Uterus (tissue), 4 donors: ENCODE results near the gene ARHGAP4. TPM values are rescaled to one million over a fixed set of nuclear protein-coding genes. Genes with fewer than 3 reads are reported as not detected.

Experiments
- DNase-seq, 2 donors: peaks; one replicate each; pipeline ENCODE4 v3.0.0-alpha.2; 2019 to 2020
- H3K27ac ChIP-seq, 2 donors: fragments of 200-600 bp; sonication (generic); 1 replicate in 1 of 2; 2 replicates in 1 of 2; pipeline ENCODE4 v1.5.1; 2016 to 2018
- H3K27me3 ChIP-seq, 2 donors: fragments of 200-600 bp; sonication (generic); one replicate each; pipeline ENCODE4 v1.5.1; 2018 to 2019; ENCODE audit warnings: control low read depth in 1 of 2
- H3K36me3 ChIP-seq, 2 donors: fragments of 200-600 bp; sonication (generic); one replicate each; pipeline ENCODE4 v1.5.1; 2019; ENCODE audit warnings: control low read depth in 1 of 2
- H3K4me1 ChIP-seq, 2 donors: fragments of 200-600 bp; sonication (generic); one replicate each; pipeline ENCODE4 v1.5.1; 2018 to 2019; ENCODE audit warnings: control low read depth in 1 of 2
- H3K4me3 ChIP-seq, 2 donors: fragments of 200-600 bp; sonication (generic); 1 replicate in 1 of 2; 2 replicates in 1 of 2; pipeline ENCODE4 v1.5.1; 2018 to 2019; ENCODE audit warnings: mild to moderate bottlenecking in 1 of 2
- H3K9me3 ChIP-seq, 2 donors: fragments of 200-600 bp; sonication (generic); one replicate each; pipeline ENCODE4 v1.5.1; 2019; ENCODE audit warnings: control low read depth in 1 of 2
- POLR2A ChIP-seq, 2 donors: fragments of 450-650 bp; IDR thresholded peaks; one replicate each; pipeline ENCODE4 v1.6.1; 2016; ENCODE audit warnings: antibody characterized with exemption in 2 of 2, mild to moderate bottlenecking in 1 of 2, moderate library complexity in 1 of 2
- intact Hi-C: fragments of 100-400 bp; cut with DNase I; formaldehyde crosslinking; loops from one replicate; pipeline ENCODE4 v1.15.1; 2023; ENCODE audit warnings: low total_unique reads
- total RNA-seq, 4 donors: library from RNA; depleted of rRNA in 3 of 4; stranded (reverse); fragments of >200 nt in 3 of 4; gene quantifications; one replicate each; pipeline versions ENCODE4 v1.1.0 to v1.2.4, GENCODE V29; 2014 to 2023
- TF ChIP-seq, protein P1 (sequence below), 4 experiments: fragments of 200-600 bp in 2 of 4; fragments of 450-650 bp in 2 of 4; sonication (generic) in 2 of 4; IDR thresholded peaks; one replicate each; pipeline ENCODE4 v1.5.1; 2016 to 2019; ENCODE audit warnings: antibody characterized with exemption in 4 of 4, mild to moderate bottlenecking in 2 of 4, moderate library complexity in 1 of 4
- donor health status: DM: yes; HTN: yes; CAD: no.

ARHGAP4 gene
- total RNA-seq, 4 donors from 2014 or later = 5.1 to 28.3 (median 15.8) TPM

DNA sequence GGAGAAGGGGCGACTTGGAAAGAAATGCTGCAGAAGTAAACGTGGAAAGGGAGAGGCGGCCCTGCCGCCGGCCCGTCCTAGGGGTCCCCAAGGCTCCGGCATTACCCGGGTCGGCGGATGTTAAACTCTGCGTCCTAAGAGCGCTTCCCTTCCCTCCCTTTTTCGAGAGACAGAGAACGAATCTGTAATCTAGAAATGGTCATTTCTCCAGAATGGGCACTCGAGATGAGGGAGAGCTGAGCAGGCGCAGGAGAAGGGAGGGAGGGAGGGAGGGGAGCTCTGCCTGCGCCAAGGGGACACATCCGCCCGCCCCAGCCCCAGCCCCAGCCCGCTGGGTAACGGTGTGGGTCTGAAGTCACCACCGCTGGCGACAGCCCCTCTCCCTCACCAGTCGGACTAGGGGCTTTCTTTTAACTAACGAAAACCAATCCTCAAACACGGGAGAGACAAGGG lies 43.9 kb upstream of the ARHGAP4 start:
- Histone ChIP-seq H3K27ac (peak overlapping the region; percentile 99), H3K4me1 (peaks cover 0 to 5% of the 10 kb centered on the region in 2 donors), H3K4me3 (peak overlapping the region; percentile 52 to 96), H3K36me3 (no peaks in the 10 kb centered on the region), H3K27me3 (no peaks in the 10 kb centered on the region), H3K9me3 (no peaks in the 10 kb centered on the region)
- intact Hi-C loops = no loop called here
- DNase-seq = peak in 1 of 2 donors; percentile 46
- no peak for TF ChIP-seq POLR2A (IDR thresholded peaks at IDR 0.05)
- TF ChIP-seq, protein P1, sequence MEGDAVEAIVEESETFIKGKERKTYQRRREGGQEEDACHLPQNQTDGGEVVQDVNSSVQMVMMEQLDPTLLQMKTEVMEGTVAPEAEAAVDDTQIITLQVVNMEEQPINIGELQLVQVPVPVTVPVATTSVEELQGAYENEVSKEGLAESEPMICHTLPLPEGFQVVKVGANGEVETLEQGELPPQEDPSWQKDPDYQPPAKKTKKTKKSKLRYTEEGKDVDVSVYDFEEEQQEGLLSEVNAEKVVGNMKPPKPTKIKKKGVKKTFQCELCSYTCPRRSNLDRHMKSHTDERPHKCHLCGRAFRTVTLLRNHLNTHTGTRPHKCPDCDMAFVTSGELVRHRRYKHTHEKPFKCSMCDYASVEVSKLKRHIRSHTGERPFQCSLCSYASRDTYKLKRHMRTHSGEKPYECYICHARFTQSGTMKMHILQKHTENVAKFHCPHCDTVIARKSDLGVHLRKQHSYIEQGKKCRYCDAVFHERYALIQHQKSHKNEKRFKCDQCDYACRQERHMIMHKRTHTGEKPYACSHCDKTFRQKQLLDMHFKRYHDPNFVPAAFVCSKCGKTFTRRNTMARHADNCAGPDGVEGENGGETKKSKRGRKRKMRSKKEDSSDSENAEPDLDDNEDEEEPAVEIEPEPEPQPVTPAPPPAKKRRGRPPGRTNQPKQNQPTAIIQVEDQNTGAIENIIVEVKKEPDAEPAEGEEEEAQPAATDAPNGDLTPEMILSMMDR (IDR thresholded peaks at IDR 0.05) = no peak

DNA sequence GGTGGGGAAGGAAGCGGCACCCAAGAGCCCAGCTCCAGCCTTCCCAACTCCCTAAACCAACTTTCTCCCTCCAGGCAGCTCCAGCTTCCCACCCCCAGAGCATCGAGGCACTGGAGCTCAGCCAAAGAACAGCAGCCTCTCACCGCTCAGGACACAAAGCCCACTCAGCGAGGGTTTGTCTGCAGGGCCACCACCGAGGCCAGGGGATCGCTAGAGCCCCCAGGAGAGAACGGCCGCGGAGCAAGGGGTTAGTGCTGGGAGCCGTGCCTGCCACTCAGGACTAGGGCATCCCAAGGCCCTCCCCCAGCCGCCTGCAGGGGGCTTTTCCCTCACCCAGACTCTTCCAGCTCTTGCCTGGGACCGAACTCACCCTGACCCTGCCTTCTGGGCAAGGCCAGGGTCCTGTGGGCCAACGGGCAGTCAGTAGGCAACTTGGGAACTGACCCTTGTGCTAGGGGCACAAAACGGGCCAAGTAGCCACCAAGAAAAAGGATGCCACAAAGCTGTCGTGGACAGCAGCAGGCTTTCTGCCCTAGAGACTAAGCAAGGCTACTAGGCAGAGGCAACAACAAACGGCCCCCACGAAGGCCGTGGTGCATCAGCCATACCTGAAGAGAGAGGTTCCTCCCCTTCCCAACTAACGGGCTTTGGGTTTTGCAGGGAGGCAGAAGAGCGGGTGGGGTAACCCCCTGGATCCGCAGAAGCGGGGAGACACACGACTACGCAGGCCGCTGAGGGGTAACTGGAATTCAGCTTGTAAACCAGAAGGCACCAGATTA lies 43.2 kb upstream of the ARHGAP4 start:
- TF ChIP-seq, protein P1 (IDR thresholded peaks at IDR 0.05) = no peak
- no peak for TF ChIP-seq POLR2A (IDR thresholded peaks at IDR 0.05)
- peak overlapping the region; percentile 52 to 96 for H3K4me3 ChIP-seq
- intact Hi-C loops = no loop called here
- peaks cover 0 to 5% of the 10 kb centered on the region in 2 donors for H3K4me1 ChIP-seq
- peak overlapping the region; percentile 99 for H3K27ac ChIP-seq
- no peaks in the 10 kb centered on the region for H3K27me3 ChIP-seq
- no peaks in the 10 kb centered on the region for H3K36me3 ChIP-seq
- no peaks in the 10 kb centered on the region for H3K9me3 ChIP-seq
- no peak for DNase-seq

DNA sequence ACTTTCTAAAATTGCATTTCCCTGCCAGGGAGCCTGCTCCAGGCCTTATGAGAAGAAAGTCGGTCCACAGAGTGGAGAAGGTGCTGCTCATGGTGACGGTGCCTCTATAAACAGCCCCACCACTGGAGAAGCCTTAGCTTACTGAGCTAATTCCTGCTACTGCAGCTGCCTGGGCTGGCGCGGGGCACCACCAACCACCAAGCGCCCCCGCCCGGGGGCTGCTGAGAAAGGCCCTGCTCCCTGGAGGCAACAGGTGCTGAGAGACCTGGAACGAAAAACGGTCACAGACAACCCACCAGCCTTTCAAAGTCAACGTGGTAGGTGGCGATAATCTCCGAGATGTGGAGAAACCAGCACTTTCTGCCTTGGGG lies 42.7 kb upstream of the ARHGAP4 start:
- Histone ChIP-seq H3K4me3 (peak overlapping the region in 1 of 2 donors; percentile 52), H3K27ac (peak overlapping the region; percentile 99), H3K27me3 (no peaks in the 10 kb centered on the region), H3K36me3 (no peaks in the 10 kb centered on the region), H3K9me3 (no peaks in the 10 kb centered on the region), H3K4me1 (peaks cover 0 to 4% of the 10 kb centered on the region in 2 donors)
- TF ChIP-seq, protein P1 (IDR thresholded peaks at IDR 0.05) = no peak
- no peak for TF ChIP-seq POLR2A (IDR thresholded peaks at IDR 0.05)
- intact Hi-C loops = no loop called here
- DNase-seq = no peak

DNA sequence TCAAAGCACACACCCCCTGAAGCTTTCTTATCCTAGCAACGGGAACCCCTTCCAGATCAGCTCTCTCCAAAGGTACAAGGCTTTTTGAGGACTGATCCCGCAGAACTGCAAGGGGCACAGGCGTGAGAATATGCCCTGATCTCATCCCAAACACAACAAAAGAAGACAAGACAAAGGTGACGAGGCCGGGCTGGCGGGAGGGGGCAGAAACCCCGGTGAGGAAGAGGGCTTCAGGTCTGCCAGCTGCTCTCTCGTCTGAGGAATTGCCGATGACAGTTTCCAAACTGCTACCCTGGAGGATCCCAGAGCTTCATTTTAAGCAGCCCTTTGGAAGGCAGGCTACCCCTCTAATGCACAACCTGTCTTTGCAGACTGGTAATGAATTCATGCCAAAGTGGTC lies 42.2 kb upstream of the ARHGAP4 start:
- H3K27ac ChIP-seq = peak overlapping the region; percentile 99
- intact Hi-C loops = no loop called here
- no peak overlapping the region for H3K4me3 ChIP-seq
- DNase-seq = no peak
- H3K9me3 ChIP-seq = no peaks in the 10 kb centered on the region
- TF ChIP-seq, protein P1 (IDR thresholded peaks at IDR 0.05) = no peak
- no peak for TF ChIP-seq POLR2A (IDR thresholded peaks at IDR 0.05)
- no peaks in the 10 kb centered on the region for H3K36me3 ChIP-seq
- no peaks in the 10 kb centered on the region for H3K4me1 ChIP-seq
- no peaks in the 10 kb centered on the region for H3K27me3 ChIP-seq

DNA sequence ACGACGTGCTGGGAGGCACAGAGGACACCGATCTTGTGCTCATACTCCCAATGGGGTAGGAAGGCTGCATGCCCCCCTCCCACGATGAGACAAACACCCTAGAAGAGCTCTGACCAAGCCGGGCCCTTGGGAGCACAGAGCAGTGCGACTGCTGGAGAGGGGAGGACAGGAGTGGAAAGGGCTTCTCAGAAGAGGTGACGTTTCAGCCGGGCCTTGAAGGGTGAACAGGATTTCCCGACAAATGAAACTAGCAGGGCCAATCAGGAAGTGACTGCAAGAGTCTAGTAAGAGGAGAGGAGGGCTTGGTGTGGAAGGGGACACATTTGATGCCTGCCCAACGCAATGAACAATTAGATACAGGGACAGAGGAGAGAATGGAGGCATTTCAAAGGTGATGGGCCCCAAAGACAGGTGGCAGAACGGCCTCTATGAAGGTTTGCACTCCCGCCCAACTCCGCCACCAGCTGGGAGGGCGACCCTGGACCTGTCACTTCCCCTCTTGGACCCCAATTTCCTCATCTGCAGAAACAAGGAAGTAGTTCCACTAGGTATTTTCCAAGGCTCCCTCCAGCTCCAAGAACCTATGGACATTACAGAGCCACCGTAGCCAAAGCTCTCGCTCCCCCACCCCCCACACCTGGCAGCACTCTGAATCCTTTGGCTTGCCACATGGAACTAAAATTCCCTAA lies 41.6 kb upstream of the ARHGAP4 start:
- intact Hi-C loops = no loop called here
- H3K4me1 ChIP-seq = no peaks in the 10 kb centered on the region

More for the DNA sequence above, 41.6 kb upstream of the ARHGAP4 start:
- Histone ChIP-seq H3K9me3 (no peaks in the 10 kb centered on the region), H3K27me3 (no peaks in the 10 kb centered on the region), H3K4me3 (no peak overlapping the region), H3K27ac (peak overlapping the region; percentile 8 to 99), H3K36me3 (no peaks in the 10 kb centered on the region)
- no peak for DNase-seq
- TF ChIP-seq POLR2A (IDR thresholded peaks at IDR 0.05) = no peak
- TF ChIP-seq, protein P1 (IDR thresholded peaks at IDR 0.05) = no peak
